ENCODE measurements around the gene FBXO46.

FBXO46 gene

DNA sequence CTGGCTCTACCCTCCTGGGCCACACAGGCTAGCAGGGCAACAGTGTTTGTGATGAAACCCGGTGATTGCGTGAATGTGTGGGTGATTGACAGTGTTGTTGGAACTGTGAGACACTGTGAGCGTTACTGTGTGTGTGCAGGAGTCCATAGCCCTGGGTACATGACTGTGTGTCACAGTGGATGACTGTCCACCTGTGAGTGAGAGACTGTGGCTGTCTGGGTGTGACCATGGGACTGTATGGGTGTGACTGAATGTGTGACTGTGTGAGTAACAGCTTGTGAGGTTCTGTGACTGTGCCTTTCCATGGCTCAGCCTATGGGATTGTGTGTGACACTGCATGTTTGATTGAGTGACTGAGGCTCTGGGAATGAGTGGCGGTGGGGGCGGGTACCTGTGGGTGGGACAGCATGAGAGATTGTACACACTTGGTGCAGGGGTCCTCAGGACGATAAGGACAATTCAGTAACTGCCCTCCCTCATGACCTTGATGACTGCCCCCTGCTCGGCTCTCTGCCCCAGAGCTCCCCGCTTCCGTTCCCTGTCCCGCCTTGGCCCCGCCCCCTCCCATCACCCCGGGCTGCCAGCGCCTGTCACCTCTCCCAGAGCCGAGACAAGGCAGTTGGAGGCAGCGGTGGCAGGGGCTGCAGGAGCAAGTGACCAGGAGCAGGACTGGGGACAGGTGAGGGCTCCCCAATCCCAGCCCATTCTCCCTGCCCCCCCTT is 62.9 kb downstream of the FBXO46 start, which contains the start of gene GIPR:
GIPR (plus strand) TSS at position 602 of the 722 bp plus-strand sequence. CDS start 1,300 bp downstream, outside the sequence.
- no peak for TF ChIP-seq ZNF274 (IDR thresholded peaks at IDR 0.05; ENCODE audit: low read depth, low read length)
- peak within 1 kb of the TSS; percentile 85 for H3K4me3 ChIP-seq (ENCODE audit: low read length)

DNA sequence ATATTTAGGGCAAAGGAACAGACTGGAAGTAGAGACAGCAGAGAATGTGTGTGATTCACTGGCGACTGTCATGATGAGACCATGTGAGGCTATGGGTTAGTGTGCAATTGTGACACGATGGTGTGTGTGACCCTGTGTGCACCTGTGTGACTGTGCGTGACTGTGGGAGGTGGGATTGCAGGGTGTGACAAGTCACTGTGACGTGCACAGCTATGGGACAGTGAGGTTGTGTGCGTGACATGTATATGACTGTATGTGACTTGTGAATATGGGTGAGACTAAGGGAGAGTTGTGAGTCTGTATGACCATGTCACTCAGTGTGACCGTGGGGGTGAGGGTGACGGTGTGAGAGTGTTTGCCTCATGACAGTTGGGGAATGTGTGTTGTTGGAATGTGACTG is 66.1 kb downstream of the FBXO46 start:
- H3K4me3 ChIP-seq (ENCODE audit: low read length): no peak overlapping the region
- no peak for TF ChIP-seq ZNF274 (IDR thresholded peaks at IDR 0.05; ENCODE audit: low read depth, low read length)

DNA sequence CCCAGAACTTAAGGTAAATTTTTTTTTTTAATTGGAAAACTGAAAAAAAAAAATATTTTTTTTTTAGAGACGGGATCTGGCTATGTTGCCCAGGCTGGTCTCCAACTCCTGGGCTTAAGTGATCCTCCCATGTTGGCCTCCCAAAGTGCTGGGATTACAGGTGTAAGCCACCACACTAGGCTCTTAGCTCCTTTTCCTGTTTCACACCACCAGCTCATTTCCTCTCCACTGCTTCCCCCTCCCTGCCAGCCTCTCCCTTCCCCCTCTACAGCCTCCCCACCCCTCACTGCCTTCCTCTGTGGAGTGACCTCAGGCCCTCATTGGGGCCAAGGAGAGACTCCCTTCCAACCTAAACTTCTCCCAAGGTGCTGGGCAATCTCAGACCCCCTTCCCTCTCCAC is 66.9 kb downstream of the FBXO46 start:
- TF ChIP-seq ZNF274 (IDR thresholded peaks at IDR 0.05; ENCODE audit: low read depth, low read length): no peak
- H3K4me3 ChIP-seq (ENCODE audit: low read length): no peak overlapping the region

DNA sequence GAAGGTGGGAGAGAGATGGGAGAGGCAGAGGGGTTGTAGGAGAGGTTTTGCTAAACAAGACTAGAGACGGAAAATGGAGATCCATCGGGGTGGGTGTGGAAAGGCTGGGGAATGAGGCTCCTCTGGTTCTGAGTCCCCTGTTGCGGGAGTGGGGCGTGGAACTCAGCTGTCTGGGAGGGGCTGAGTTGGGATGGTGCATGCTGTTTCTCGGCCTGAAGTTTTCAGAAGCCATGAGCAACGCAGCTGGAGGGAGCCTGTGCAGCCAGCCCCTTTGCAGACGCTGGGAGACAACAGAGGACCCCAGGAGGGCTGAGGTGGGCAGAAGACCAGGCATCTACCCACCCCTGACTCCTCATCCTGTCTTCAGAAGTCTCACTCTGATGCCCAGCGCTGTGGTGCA is 70.1 kb downstream of the FBXO46 start:
- no peak for TF ChIP-seq ZNF274 (IDR thresholded peaks at IDR 0.05; ENCODE audit: low read depth, low read length)
- H3K4me3 ChIP-seq (ENCODE audit: low read length): no peak overlapping the region
